Lower leg skin (tissue), 3 donors: Measurements from ENCODE around the gene SIK3.

ENCODE experiments used
- CTCF ChIP-seq, 3 donors: fragments of 450-650 bp; IDR thresholded peaks; one replicate each; pipeline ENCODE4 v1.5.1; 2016; ENCODE audit warnings: antibody characterized with exemption in 3 of 3, mild to moderate bottlenecking in 3 of 3, moderate library complexity in 2 of 3
- POLR2A ChIP-seq, 2 donors: fragments of 450-650 bp; IDR thresholded peaks; one replicate each; pipeline ENCODE4 v1.6.1; 2016 to 2017; ENCODE audit warnings: antibody characterized with exemption in 2 of 2, mild to moderate bottlenecking in 1 of 2, moderate library complexity in 1 of 2

GRCh38 chr11:116793772-116794097, 304.5 kb downstream of the SIK3 start:
- TF ChIP-seq POLR2A (IDR thresholded peaks at IDR 0.05) = no peak
- TF ChIP-seq CTCF (IDR thresholded peaks at IDR 0.05) = no peak
